Mesendoderm (in vitro differentiated cells): ENCODE data around the gene NPSR1.

ENCODE experiments used
- DNase-seq: peaks from one replicate; pipeline ENCODE4 v3.0.0; 2013
- H2AK5ac ChIP-seq: 2 replicates; pipeline ENCODE4 v1.6.1; 2013; ENCODE audit warnings: low read length, inconsistent platforms
- H2BK120ac ChIP-seq: 2 replicates; pipeline ENCODE4 v1.6.1; 2013; ENCODE audit warnings: low read depth, mild to moderate bottlenecking, low read length, moderate library complexity, mixed read lengths
- H2BK15ac ChIP-seq: replicated peaks from 2 replicates; pipeline ENCODE4 v1.6.1; 2013; ENCODE audit warnings: low read depth, mild to moderate bottlenecking, moderate library complexity
- H2BK5ac ChIP-seq: 2 replicates; pipeline ENCODE4 v1.6.1; 2013; ENCODE audit warnings: low read length, inconsistent platforms
- H3K18ac ChIP-seq: 2 replicates; pipeline ENCODE4 v1.6.1; 2013; ENCODE audit warnings: mild to moderate bottlenecking, low read length, mixed read lengths
- H3K23ac ChIP-seq: one replicate; pipeline ENCODE4 v1.6.1; 2013; ENCODE audit warnings: low read length
- H3K27ac ChIP-seq: 2 replicates; pipeline ENCODE4 v1.5.1; 2013; ENCODE audit warnings: low read depth, mild to moderate bottlenecking, inconsistent platforms, low read length, moderate library complexity
- H3K27me3 ChIP-seq: 2 replicates; pipeline ENCODE4 v1.6.1; 2013; ENCODE audit warnings: low read length, control low read depth, mild to moderate bottlenecking, inconsistent platforms; ENCODE audit not compliant: insufficient read depth, poor library complexity
- H3K36me3 ChIP-seq: 2 replicates; pipeline ENCODE4 v1.6.1; 2013; ENCODE audit warnings: low read length, inconsistent platforms; ENCODE audit not compliant: control insufficient read depth, insufficient read depth
- H3K4ac ChIP-seq: one replicate; pipeline ENCODE4 v1.6.1; 2013; ENCODE audit warnings: low read depth, mild to moderate bottlenecking, low read length, moderate library complexity
- H3K4me1 ChIP-seq: 2 replicates; pipeline ENCODE4 v1.6.1; 2013; ENCODE audit warnings: low read depth, low read length, inconsistent platforms; ENCODE audit not compliant: control insufficient read depth
- H3K4me2 ChIP-seq: 2 replicates; pipeline ENCODE4 v1.6.1; 2013; ENCODE audit warnings: low read length
- H3K4me3 ChIP-seq: 2 replicates; pipeline ENCODE4 v1.5.1; 2013; ENCODE audit warnings: mild to moderate bottlenecking, low read length
- H3K56ac ChIP-seq: one replicate; pipeline ENCODE4 v1.6.1; 2013; ENCODE audit warnings: low read length
- H3K79me1 ChIP-seq: 2 replicates; pipeline ENCODE4 v1.6.1; 2013; ENCODE audit warnings: low read length, inconsistent platforms
- H3K79me2 ChIP-seq: 2 replicates; pipeline ENCODE4 v1.6.1; 2013; ENCODE audit warnings: mild to moderate bottlenecking, low read length; ENCODE audit not compliant: control insufficient read depth, insufficient read depth
- H3K9ac ChIP-seq: 2 replicates; pipeline ENCODE4 v1.6.1; 2013; ENCODE audit warnings: low read length, inconsistent platforms
- H4K5ac ChIP-seq: one replicate; pipeline ENCODE4 v1.6.1; 2013; ENCODE audit warnings: low read length
- H4K8ac ChIP-seq: one replicate; pipeline ENCODE4 v1.6.1; 2013; ENCODE audit warnings: low read depth, mild to moderate bottlenecking, control low read depth, low read length, moderate library complexity
- WGBS: extraction: QIAGEN DNeasy Blood & Tissue Kit; methylation state at CpG from one replicate; pipeline ENCODE4 v1.1.7; 2013; ENCODE audit warnings: low lambda C conversion rate, missing lambda C conversion rate; ENCODE audit not compliant: insufficient coverage; ENCODE audit errors: extremely low coverage; 5-methylcytosine and 5-hydroxymethylcytosine counted together

NPSR1 gene

DNA sequence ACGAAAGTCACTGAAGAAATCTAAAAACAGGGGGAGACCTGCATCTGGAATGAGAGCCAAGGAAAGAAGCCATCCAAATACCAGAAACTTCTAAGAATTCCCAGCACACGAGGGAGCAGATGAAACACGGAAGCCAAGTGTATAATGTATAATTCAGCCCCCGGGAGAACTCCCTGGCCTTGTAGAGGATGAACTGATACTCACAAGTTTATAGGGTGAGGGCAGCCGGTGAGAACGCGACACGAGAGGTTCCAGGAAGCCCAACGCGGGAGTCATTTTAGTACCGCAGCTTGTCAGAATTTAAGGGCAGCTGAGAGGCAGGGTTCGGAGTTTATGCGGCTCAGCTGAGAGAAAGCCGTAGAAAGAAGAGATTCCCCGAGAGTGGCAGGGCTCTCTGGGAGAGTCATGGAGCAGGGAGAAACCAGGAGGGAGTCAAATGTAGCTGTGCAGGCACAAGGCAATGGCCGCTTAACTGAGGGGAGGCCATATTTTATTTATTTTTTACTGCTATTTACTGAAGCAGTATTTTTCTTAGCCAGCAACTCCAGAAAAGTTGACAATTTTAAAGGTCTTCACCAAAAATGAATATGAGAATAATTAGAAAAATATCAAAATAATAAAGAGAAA, 164.0 kb downstream of the NPSR1 start:
- H2BK5ac ChIP-seq: no peak overlapping the region
- no peak for DNase-seq
- H4K5ac ChIP-seq: no peak overlapping the region
- H3K9ac ChIP-seq: no peak overlapping the region
- H3K27me3 ChIP-seq: no peaks in the 10 kb centered on the region
- no peak overlapping the region for H4K8ac ChIP-seq
- H3K4ac ChIP-seq: no peak overlapping the region
- no peaks in the 10 kb centered on the region for H3K4me1 ChIP-seq
- H2BK15ac ChIP-seq: no peak overlapping the region
- H3K4me2 ChIP-seq: no peak overlapping the region
- H2BK120ac ChIP-seq: no peak overlapping the region
- no peak overlapping the region for H3K27ac ChIP-seq
- no peaks in the 10 kb centered on the region for H3K36me3 ChIP-seq
- no CpG with 5 or more reads among the region's 16 CpGs for WGBS
- H3K23ac ChIP-seq: no peak overlapping the region
- H3K56ac ChIP-seq: no peak overlapping the region
- H3K79me2 ChIP-seq: no peaks in the 10 kb centered on the region
- H3K4me3 ChIP-seq: no peak overlapping the region
- H3K79me1 ChIP-seq: no peaks in the 10 kb centered on the region
- no peak overlapping the region for H2AK5ac ChIP-seq
- no peak overlapping the region for H3K18ac ChIP-seq

DNA sequence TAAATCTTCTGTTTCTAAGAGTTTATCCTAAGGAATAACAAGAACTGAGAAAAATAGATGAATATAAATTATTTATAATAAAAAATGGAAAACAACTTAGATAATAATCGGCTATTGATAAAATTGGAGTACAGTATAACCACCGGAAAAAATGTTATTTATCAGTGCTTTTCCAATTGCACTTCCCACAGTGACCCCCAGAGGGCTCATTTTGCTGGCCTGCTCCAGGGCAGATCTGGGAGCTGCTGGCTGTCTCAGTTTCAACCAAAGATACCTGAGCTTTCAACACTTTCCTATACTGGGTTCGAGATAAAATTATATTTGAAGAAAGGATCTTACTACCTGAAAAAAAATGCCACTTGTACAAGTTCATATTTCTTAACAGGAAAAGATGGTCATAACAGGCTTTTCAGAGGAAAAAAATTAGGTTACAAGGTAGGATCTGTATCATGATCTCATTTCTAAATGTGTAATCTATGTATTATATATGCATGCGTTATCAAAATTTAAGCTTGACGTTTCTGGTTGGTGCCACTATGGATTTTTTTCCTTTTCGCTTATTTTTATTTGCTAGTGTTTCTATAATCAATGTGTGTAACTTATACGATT, 165.7 kb downstream of the NPSR1 start:
- H4K5ac ChIP-seq: no peak overlapping the region
- H3K27me3 ChIP-seq: no peaks in the 10 kb centered on the region
- no peak overlapping the region for H2BK15ac ChIP-seq
- no peak overlapping the region for H3K18ac ChIP-seq
- no peaks in the 10 kb centered on the region for H3K79me1 ChIP-seq
- H2BK120ac ChIP-seq: no peak overlapping the region
- no peak overlapping the region for H3K27ac ChIP-seq
- H2BK5ac ChIP-seq: no peak overlapping the region
- WGBS: 100% methylated on average over 2 of the region's 7 CpGs
- no peak overlapping the region for H3K9ac ChIP-seq
- peak; percentile 56 for DNase-seq
- H2AK5ac ChIP-seq: no peak overlapping the region
- no peaks in the 10 kb centered on the region for H3K36me3 ChIP-seq
- no peak overlapping the region for H3K4me3 ChIP-seq
- no peak overlapping the region for H4K8ac ChIP-seq
- H3K4ac ChIP-seq: no peak overlapping the region
- H3K56ac ChIP-seq: no peak overlapping the region
- no peak overlapping the region for H3K23ac ChIP-seq
- no peaks in the 10 kb centered on the region for H3K79me2 ChIP-seq
- no peaks in the 10 kb centered on the region for H3K4me1 ChIP-seq
- no peak overlapping the region for H3K4me2 ChIP-seq

DNA sequence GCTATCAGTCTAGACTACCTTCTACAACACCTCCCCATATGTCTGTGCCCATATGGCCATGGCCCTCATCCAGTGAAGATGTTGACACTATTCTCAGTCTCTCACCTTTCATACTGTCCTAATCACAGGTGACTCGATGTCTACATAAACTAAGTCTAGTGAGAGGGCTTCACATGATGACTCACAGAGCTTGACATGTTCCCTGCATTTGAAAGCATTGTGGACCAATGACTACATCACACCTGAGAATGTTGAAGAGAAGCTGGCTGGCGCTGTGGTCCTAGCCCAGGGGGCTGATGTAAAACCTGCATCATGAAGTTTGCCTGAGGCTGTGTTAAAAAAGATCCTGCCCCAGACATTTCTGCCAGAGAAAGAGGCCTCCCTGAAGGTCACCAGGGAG, 167.2 kb downstream of the NPSR1 start:
- no peak overlapping the region for H2BK15ac ChIP-seq
- no peak overlapping the region for H4K5ac ChIP-seq
- WGBS: no CpG with 5 or more reads among the region's 2 CpGs
- H3K36me3 ChIP-seq: no peaks in the 10 kb centered on the region
- DNase-seq: peak; percentile 49
- H3K18ac ChIP-seq: no peak overlapping the region
- no peaks in the 10 kb centered on the region for H3K4me1 ChIP-seq
- H3K27me3 ChIP-seq: no peaks in the 10 kb centered on the region
- H3K4me2 ChIP-seq: no peak overlapping the region
- H4K8ac ChIP-seq: no peak overlapping the region
- no peak overlapping the region for H3K23ac ChIP-seq
- H2BK5ac ChIP-seq: no peak overlapping the region
- no peak overlapping the region for H3K9ac ChIP-seq
- H3K79me1 ChIP-seq: no peaks in the 10 kb centered on the region
- H2AK5ac ChIP-seq: no peak overlapping the region
- H3K4ac ChIP-seq: no peak overlapping the region
- no peak overlapping the region for H2BK120ac ChIP-seq
- no peak overlapping the region for H3K27ac ChIP-seq
- H3K4me3 ChIP-seq: no peak overlapping the region
- no peaks in the 10 kb centered on the region for H3K79me2 ChIP-seq
- no peak overlapping the region for H3K56ac ChIP-seq

DNA sequence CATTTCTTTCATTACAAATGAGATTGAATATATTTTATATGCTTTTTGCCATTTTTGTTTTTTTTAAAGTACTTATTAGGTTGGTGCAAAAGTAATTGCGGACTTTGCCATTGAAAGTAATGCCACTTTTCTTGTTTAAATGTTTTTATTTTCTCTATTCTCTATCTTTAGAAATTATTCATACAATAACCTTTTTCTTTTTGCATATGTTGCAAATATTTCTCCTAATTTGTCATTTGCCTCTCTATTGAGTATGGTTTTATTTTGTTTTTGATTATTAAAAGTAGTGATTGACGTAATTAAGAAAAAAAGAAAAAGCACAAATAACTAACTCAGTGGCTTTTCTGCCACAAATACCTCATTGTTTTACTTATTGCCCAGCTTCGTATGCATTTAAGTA, 172.4 kb downstream of the NPSR1 start:
- no peak overlapping the region for H3K4me2 ChIP-seq
- H3K23ac ChIP-seq: no peak overlapping the region
- no CpG with 5 or more reads among the region's 3 CpGs for WGBS
- H3K27me3 ChIP-seq: no peaks in the 10 kb centered on the region
- H4K8ac ChIP-seq: no peak overlapping the region
- no peaks in the 10 kb centered on the region for H3K4me1 ChIP-seq
- H3K4ac ChIP-seq: no peak overlapping the region
- no peak overlapping the region for H2BK120ac ChIP-seq
- no peak overlapping the region for H3K9ac ChIP-seq
- no peak for DNase-seq
- no peak overlapping the region for H4K5ac ChIP-seq
- no peaks in the 10 kb centered on the region for H3K79me2 ChIP-seq
- no peak overlapping the region for H2BK15ac ChIP-seq
- no peak overlapping the region for H3K18ac ChIP-seq
- no peak overlapping the region for H2AK5ac ChIP-seq
- H3K79me1 ChIP-seq: no peaks in the 10 kb centered on the region
- no peak overlapping the region for H3K56ac ChIP-seq
- H2BK5ac ChIP-seq: no peak overlapping the region
- no peak overlapping the region for H3K4me3 ChIP-seq
- no peaks in the 10 kb centered on the region for H3K36me3 ChIP-seq
- no peak overlapping the region for H3K27ac ChIP-seq

DNA sequence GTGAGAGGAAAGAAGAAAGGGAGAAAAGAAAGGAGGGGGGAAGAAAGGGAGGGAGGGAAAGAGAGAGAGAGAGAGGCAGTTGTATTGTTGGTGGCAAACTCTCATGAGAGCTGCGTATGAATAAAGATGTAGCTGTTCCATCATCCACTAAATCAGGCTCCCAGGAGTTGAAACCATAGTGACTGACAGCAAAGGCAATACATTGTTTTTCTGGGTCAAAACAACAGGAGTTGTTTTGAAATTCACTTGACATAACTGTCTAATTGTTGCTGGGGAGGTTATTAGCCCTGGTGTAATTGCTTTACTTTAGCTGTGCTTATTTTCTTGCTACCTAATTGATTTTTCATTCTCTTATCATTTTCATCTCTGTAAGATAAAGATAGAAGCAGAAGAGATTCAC, 173.4 kb downstream of the NPSR1 start:
- Histone ChIP-seq H3K9ac (no peak overlapping the region), H2BK120ac (no peak overlapping the region), H3K18ac (no peak overlapping the region), H2BK5ac (no peak overlapping the region), H3K36me3 (no peaks in the 10 kb centered on the region), H2BK15ac (no peak overlapping the region), H3K4me1 (no peaks in the 10 kb centered on the region), H3K79me1 (no peaks in the 10 kb centered on the region), H4K8ac (no peak overlapping the region), H4K5ac (no peak overlapping the region), H3K56ac (no peak overlapping the region), H3K4me2 (no peak overlapping the region), H2AK5ac (no peak overlapping the region), H3K23ac (no peak overlapping the region), H3K4ac (no peak overlapping the region), H3K79me2 (no peaks in the 10 kb centered on the region), H3K27me3 (no peaks in the 10 kb centered on the region), H3K27ac (no peak overlapping the region), H3K4me3 (no peak overlapping the region)
- DNase-seq: no peak
- no CpG with 5 or more reads among the region's 1 CpG for WGBS

DNA sequence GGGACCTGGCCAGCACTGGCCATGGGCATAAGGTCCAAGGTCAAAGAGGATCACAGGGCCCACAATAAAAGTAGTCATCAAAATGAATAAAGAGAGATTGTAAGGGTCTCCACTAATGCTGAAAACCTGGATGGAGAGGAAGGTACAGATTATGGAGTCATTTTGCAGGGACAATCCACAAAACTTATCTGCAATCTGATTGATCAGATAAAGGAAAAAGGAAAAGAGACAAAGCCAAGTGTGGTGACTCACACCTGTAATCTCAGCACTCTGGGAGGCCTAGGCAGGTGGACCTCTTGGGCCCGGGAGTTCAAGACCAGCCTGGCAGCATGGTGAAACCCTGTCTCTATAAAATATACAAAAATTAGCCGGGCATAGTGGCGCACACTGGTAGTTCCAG, 174.0 kb downstream of the NPSR1 start:
- H3K23ac ChIP-seq: no peak overlapping the region
- peak; percentile 80 for DNase-seq
- H2BK15ac ChIP-seq: no peak overlapping the region
- H4K5ac ChIP-seq: no peak overlapping the region
- no peak overlapping the region for H3K4me3 ChIP-seq
- H3K56ac ChIP-seq: no peak overlapping the region
- no peaks in the 10 kb centered on the region for H3K4me1 ChIP-seq
- no peaks in the 10 kb centered on the region for H3K79me1 ChIP-seq
- no peak overlapping the region for H4K8ac ChIP-seq
- H2AK5ac ChIP-seq: no peak overlapping the region
- no peak overlapping the region for H3K18ac ChIP-seq
- no peak overlapping the region for H3K4ac ChIP-seq
- no peaks in the 10 kb centered on the region for H3K79me2 ChIP-seq
- H2BK120ac ChIP-seq: peak overlapping the region; percentile 86
- no peak overlapping the region for H2BK5ac ChIP-seq
- WGBS: no CpG with 5 or more reads among the region's 3 CpGs
- no peak overlapping the region for H3K9ac ChIP-seq
- no peaks in the 10 kb centered on the region for H3K27me3 ChIP-seq
- peak overlapping the region; percentile 13 for H3K27ac ChIP-seq
- H3K36me3 ChIP-seq: no peaks in the 10 kb centered on the region
- H3K4me2 ChIP-seq: no peak overlapping the region
